IPS-15b (cell line): Measurements from ENCODE around the gene OOSP2.
"Not testable (repeated sequence)": the region's sequence is repeated elsewhere in the genome, so short reads cannot be mapped to it uniquely, and the experiment has no call there.

Source experiments
- H3K27me3 ChIP-seq: one replicate; pipeline ENCODE4 v1.6.1; 2013; ENCODE audit warnings: low read length; ENCODE audit not compliant: control insufficient read depth, insufficient read depth
- H3K36me3 ChIP-seq: one replicate; pipeline ENCODE4 v1.6.1; 2013; ENCODE audit warnings: low read length; ENCODE audit not compliant: control insufficient read depth, insufficient read depth
- H3K4me1 ChIP-seq: one replicate; pipeline ENCODE4 v1.6.1; 2013; ENCODE audit warnings: mild to moderate bottlenecking, low read length; ENCODE audit not compliant: control insufficient read depth, insufficient read depth
- H3K4me3 ChIP-seq: one replicate; pipeline ENCODE4 v1.5.1; 2013; ENCODE audit warnings: low read depth, low read length
- H3K9ac ChIP-seq: one replicate; pipeline ENCODE4 v1.6.1; 2013; ENCODE audit warnings: low read depth, mild to moderate bottlenecking, low read length
- H3K9me3 ChIP-seq: one replicate; pipeline ENCODE4 v1.6.1; 2013; ENCODE audit warnings: mild to moderate bottlenecking, low read length; ENCODE audit not compliant: control insufficient read depth, insufficient read depth

The OOSP2 gene

DNA sequence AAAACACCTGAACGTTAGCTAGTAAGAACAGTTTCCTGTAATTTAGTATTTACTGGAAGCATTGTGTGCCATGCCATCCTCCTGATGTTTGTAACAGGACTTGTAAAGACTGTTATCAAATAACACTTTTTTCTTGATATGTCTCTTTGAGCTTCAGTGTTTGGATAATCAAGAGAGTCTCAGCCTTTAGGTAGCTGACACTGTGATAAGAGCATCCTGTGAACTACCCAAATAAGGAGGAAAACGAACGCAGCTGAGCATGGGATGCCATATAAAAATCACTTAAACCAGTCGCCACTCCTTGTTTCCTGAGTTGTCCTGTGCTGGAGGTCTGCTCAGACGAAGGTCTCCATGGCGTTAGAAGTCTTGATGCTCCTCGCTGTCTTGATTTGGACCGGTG lies at the start of gene OOSP2:
Gene OOSP2, plus strand, starts transcription at position 301 of the 400 bp plus-strand sequence. Its CDS starts 51 bp downstream, at position 352.
- peaks cover 10% of the 10 kb centered on the region for H3K4me1 ChIP-seq
- H3K36me3 ChIP-seq, result no peaks in the 10 kb centered on the region
- H3K9ac ChIP-seq, result no peak within 1 kb of the TSS
- no peaks in the 10 kb centered on the region for H3K27me3 ChIP-seq
- H3K9me3 ChIP-seq, result no peaks in the 10 kb centered on the region
- H3K4me3 ChIP-seq, result no peak within 1 kb of the TSS

DNA sequence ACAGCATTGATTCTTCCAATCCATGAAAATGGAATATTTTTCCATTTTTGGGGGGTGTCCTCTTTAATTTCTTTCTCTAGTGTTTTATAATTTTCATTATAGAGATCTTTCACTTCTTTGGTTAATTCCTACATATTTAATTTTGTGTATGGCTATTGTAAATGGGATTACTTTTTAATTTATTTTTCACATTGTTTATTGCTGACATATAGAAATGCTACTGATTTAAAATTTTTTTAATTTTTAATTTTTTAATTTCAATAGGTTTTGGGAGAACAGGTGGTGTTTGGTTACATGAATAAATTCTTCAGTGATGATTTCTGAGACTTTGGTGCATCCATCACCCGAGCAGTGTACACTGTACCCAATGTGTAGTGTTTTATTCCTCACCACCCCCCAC lies 49.8 kb upstream of the OOSP2 start:
- Histone ChIP-seq H3K36me3 (no peaks in the 10 kb centered on the region), H3K27me3 (no peaks in the 10 kb centered on the region), H3K9me3 (no peaks in the 10 kb centered on the region), H3K4me3 (no peak overlapping the region), H3K9ac (no peak overlapping the region), H3K4me1 (no peaks in the 10 kb centered on the region)

- Histone ChIP-seq H3K9me3 (no peaks in the 10 kb centered on the region), H3K4me3 (no peak overlapping the region), H3K4me1 (no peaks in the 10 kb centered on the region), H3K9ac (no peak overlapping the region), H3K36me3 (no peaks in the 10 kb centered on the region), H3K27me3 (no peaks in the 10 kb centered on the region)
Measured at GRCh38 chr11:59992425-59992824, 47.8 kb upstream of the OOSP2 start.

DNA sequence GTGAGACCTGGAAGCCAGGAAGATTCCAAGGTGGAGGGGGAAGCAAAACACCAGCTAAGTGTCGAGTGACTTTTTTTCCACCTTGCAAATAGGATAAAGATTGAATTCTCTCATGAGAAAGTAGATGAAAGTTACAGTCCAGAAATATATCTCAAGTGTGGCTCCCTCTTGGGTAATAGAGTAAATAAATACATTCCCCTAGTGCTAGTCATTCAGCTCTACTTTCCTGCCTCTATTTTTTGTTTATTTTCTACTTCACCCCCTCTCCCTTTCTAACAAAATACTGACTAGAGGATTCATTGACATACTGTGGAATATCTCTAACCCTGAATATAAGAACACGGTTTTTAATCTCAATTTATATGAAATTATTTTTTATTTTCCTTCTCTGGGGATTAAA lies 42.4 kb upstream of the OOSP2 start:
- H3K4me3 ChIP-seq, result no peak overlapping the region
- no peaks in the 10 kb centered on the region for H3K36me3 ChIP-seq
- H3K9me3 ChIP-seq, result no peaks in the 10 kb centered on the region
- H3K4me1 ChIP-seq, result no peaks in the 10 kb centered on the region
- H3K9ac ChIP-seq, result no peak overlapping the region
- no peaks in the 10 kb centered on the region for H3K27me3 ChIP-seq

- Histone ChIP-seq H3K4me3 (no peak overlapping the region), H3K36me3 (no peaks in the 10 kb centered on the region), H3K9ac (no peak overlapping the region), H3K9me3 (no peaks in the 10 kb centered on the region), H3K27me3 (no peaks in the 10 kb centered on the region), H3K4me1 (no peaks in the 10 kb centered on the region)
Measured at GRCh38 chr11:59999691-60000090, 40.5 kb upstream of the OOSP2 start.

DNA sequence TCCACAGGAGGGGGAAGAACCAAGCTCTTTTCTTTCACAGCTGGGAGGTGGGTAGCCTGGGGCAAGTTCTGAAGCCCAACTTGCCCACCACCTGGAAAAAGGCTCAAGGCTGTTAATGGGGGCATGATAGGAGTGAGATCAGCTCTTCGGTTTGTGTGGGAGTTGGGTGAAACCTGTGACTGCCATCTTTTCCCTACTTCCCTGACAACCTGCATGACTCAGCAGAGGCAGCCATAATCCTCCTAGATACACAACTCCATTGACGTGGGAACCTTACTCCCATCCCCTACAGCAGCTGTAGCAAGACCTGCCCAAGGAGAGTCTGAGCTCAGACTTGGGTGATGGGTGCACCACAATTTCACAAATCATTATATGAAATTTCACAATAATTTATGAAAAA lies 36.5 kb upstream of the OOSP2 start:
- no peaks in the 10 kb centered on the region for H3K36me3 ChIP-seq
- no peaks in the 10 kb centered on the region for H3K27me3 ChIP-seq
- H3K9me3 ChIP-seq, result no peaks in the 10 kb centered on the region
- no peaks in the 10 kb centered on the region for H3K4me1 ChIP-seq
- H3K4me3 ChIP-seq, result no peak overlapping the region
- no peak overlapping the region for H3K9ac ChIP-seq

DNA sequence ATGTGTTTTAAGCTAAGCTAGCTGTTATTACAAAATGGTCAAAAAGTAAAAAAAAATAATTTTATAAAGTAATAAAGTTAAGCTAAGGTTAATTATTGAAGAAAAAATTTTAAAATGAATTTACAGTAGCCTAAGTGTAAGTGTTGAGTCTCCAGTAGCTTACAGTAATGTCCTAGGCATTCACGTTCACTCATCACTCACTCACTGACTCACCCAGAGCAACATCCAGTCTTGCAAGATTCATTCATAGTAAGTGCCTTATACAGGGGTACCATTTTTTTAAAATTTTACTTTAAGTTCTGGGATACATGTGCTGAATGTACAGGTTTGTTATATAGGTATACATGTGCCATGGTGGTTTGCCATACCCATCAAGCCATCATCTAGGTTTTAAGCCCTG lies 34.8 kb upstream of the OOSP2 start:
- Histone ChIP-seq H3K4me1 (no peaks in the 10 kb centered on the region), H3K36me3 (no peaks in the 10 kb centered on the region), H3K9me3 (no peaks in the 10 kb centered on the region), H3K27me3 (no peaks in the 10 kb centered on the region), H3K4me3 (no peak overlapping the region), H3K9ac (no peak overlapping the region)

DNA sequence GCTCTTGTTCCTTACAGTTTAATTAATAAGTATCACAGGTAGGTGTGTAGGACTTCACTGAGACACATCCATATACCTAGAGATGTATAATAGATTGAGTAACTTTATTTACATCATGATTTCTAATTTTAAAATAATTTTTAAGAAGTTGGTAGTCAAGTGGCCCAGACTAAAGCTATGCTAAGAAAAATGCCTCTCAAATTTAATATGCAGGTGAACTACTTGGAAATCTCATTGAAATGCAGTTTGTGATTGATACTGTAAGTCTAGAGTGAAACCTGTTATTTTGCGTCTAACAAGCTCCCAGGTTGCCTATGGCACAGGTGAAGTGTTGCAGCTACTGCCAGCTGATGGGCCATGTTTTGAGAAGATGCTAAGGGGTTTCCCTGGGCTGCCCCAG lies 23.3 kb upstream of the OOSP2 start, which contains the start of gene OOSP4B:
Gene OOSP4B, plus strand, starts transcription at position 301 of the 400 bp plus-strand sequence.
- H3K27me3 ChIP-seq, result no peaks in the 10 kb centered on the region
- no peak within 1 kb of the TSS for H3K4me3 ChIP-seq

DNA sequence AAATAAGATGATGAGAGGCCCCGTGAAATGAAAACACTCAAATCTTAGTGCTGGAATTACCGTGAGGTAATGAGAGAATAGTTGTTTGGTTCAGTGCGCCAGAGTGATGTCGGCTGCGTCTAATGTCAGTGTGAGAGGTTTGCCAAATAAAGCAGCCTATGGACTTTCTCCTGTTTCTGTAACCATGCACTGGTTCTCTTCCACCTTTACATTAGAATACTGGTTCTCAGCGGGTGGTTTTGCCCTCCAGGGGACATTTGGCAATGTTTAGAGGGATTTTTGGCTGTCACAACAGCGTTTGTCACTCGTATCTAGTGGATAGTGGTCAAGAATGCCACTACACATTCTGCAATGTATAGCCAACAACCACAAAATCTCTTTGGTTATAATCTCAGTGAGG lies 22.2 kb upstream of the OOSP2 start:
- H3K9ac ChIP-seq, result no peak overlapping the region
- no peaks in the 10 kb centered on the region for H3K36me3 ChIP-seq
- no peaks in the 10 kb centered on the region for H3K27me3 ChIP-seq
- H3K4me1 ChIP-seq, result peaks cover 11% of the 10 kb centered on the region
- no peaks in the 10 kb centered on the region for H3K9me3 ChIP-seq
- no peak overlapping the region for H3K4me3 ChIP-seq

More for the DNA sequence above, 23.3 kb upstream of the OOSP2 start, which contains the start of gene OOSP4B:
- H3K36me3 ChIP-seq, result no peaks in the 10 kb centered on the region
- H3K4me1 ChIP-seq, result peaks cover 11% of the 10 kb centered on the region
- no peaks in the 10 kb centered on the region for H3K9me3 ChIP-seq
- no peak within 1 kb of the TSS for H3K9ac ChIP-seq

- H3K27me3 ChIP-seq, H3K9ac ChIP-seq, H3K36me3 ChIP-seq, H3K4me3 ChIP-seq, H3K9me3 ChIP-seq: not testable (repeated sequence)
- H3K4me1 ChIP-seq, result peaks cover 11% of the 10 kb centered on the region
Measured at GRCh38 chr11:60020376-60020775, 19.8 kb upstream of the OOSP2 start.

- Histone ChIP-seq H3K27me3 (no peaks in the 10 kb centered on the region), H3K9ac (no peak overlapping the region), H3K4me1 (no peaks in the 10 kb centered on the region), H3K36me3 (no peaks in the 10 kb centered on the region), H3K9me3 (no peaks in the 10 kb centered on the region), H3K4me3 (no peak overlapping the region)
Measured at GRCh38 chr11:60029015-60029632, 11.1 kb upstream of the OOSP2 start.

DNA sequence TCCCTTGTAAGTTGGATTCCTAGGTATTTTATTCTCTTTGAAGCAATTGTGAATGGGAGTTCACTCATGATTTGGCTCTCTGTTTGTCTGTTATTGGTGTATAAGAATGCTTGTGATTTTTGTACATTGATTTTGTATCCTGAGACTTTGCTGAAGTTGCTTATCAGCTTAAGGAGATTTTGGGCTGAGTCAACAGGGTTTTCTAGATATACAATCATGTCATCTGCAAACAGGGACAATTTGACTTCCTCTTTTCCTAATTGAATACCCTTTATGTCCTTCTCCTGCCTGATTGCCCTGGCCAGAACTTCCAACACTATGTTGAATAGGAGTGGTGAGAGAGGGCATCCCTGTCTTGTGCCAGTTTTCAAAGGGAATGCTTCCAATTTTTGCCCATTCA lies 10.2 kb downstream of the OOSP2 start:
- H3K27me3 ChIP-seq, H3K9me3 ChIP-seq, H3K4me3 ChIP-seq, H3K36me3 ChIP-seq, H3K9ac ChIP-seq, H3K4me1 ChIP-seq: not testable (repeated sequence)
